ENCODE data around the gene FIGNL1.

FIGNL1 gene

DNA sequence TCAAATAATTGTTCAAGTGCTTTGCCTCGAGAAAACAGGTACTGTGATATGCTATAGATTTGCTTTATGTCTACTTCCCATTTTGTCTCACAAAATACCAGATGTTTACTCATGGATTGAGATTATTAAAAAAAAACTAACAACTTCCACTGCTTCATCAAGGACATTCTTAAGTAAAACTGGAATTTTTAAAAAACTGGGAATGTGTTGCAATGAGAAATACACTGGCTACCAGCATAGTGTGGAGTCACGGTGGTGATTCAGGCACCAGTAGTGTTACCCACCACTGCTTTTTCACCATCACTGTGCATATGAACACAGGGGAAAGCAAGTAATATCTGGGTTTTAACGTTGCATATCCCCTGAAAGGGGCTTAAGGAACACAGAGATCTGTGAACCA is 21.2 kb downstream of the FIGNL1 start:
- DNase-seq (ENCODE audit: low read depth), result no peak
- no peak overlapping the region for H3K4me3 ChIP-seq (ENCODE audit: low read length)
- TF ChIP-seq, protein P1, sequence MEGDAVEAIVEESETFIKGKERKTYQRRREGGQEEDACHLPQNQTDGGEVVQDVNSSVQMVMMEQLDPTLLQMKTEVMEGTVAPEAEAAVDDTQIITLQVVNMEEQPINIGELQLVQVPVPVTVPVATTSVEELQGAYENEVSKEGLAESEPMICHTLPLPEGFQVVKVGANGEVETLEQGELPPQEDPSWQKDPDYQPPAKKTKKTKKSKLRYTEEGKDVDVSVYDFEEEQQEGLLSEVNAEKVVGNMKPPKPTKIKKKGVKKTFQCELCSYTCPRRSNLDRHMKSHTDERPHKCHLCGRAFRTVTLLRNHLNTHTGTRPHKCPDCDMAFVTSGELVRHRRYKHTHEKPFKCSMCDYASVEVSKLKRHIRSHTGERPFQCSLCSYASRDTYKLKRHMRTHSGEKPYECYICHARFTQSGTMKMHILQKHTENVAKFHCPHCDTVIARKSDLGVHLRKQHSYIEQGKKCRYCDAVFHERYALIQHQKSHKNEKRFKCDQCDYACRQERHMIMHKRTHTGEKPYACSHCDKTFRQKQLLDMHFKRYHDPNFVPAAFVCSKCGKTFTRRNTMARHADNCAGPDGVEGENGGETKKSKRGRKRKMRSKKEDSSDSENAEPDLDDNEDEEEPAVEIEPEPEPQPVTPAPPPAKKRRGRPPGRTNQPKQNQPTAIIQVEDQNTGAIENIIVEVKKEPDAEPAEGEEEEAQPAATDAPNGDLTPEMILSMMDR (conservative IDR thresholded peaks at IDR 0.05; ENCODE audit: low read depth, low read length), result no peak

DNA sequence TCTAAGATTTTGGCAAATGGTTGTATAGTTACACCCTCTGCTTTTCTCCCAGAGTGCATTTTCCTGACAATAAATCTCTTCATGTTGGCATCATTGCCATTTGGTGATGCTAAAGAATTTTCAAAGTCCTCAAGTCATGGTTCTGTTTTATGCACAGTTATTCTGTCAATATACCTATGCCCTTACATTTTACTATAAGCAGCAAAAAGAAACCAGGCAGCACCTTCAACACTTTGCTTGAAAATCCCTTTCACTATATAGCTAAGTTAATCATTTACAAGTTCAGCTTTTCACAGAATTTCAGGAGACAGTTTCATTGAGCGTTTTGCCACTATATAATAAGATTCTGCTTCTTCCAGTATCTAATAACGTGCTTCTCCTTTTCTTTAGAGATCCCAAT is 22.6 kb downstream of the FIGNL1 start:
- TF ChIP-seq, protein P1 (conservative IDR thresholded peaks at IDR 0.05; ENCODE audit: low read depth, low read length), result no peak
- no peak overlapping the region for H3K4me3 ChIP-seq (ENCODE audit: low read length)
- DNase-seq (ENCODE audit: low read depth), result no peak

DNA sequence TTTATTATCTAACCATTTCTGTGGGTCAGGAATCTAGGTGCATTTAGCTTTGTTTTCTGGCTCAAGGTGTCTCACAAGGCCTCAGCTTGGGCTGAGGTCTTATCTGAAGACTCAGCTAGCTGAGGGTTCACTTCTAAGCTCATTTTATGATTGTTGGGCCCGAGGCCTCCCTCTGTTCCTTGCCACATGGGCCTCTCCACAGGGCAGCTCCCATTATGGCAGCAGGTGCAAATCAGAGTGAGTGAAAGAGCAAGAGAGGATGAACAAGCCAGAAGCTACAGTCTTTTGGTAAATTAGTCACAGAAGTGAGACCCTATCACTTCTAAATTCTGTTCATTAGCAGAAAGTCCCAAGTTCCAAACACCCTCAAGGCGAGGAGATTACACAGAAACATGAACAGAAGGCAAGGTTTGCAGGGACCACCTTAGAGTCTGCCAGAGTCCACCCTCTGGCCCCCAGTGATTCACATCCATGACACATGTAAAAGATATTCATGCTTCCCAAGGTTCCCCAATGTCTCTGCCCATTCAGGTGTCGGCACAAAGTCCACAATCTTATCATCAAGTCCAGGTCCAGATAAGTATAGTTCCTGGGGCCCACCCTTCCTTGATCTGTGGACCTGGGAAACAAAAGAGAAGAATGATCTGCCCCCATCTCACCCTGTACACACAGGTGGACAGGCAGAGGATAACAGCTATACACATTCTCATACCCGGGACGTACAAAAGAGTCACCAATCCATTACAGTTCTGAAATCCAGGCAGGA is 23.7 kb downstream of the FIGNL1 start:
- no peak overlapping the region for H3K4me3 ChIP-seq (ENCODE audit: low read length)
- TF ChIP-seq, protein P1 (conservative IDR thresholded peaks at IDR 0.05; ENCODE audit: low read depth, low read length), result no peak
- DNase-seq (ENCODE audit: low read depth), result no peak

DNA sequence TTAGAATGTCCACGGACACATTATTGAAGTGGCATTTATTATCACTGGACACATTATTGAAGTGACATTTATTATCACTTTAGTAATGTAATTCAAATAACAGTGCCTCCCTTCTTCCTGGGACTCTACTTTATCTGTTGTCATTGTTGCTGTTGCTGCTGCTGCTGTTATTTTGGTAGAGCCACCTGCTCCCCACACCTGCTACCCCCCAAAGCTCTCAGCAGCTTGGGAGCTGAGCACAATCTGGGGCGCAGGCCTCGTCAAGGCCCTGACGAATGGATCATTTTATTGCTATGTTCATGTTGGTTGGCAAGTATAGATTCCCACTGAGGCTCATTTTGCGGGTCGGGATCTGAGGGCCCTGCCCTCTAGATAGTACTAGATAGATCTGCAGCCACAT is 24.8 kb downstream of the FIGNL1 start:
- DNase-seq (ENCODE audit: low read depth), result no peak
- H3K4me3 ChIP-seq (ENCODE audit: low read length), result no peak overlapping the region
- TF ChIP-seq, protein P1 (conservative IDR thresholded peaks at IDR 0.05; ENCODE audit: low read depth, low read length), result no peak

DNA sequence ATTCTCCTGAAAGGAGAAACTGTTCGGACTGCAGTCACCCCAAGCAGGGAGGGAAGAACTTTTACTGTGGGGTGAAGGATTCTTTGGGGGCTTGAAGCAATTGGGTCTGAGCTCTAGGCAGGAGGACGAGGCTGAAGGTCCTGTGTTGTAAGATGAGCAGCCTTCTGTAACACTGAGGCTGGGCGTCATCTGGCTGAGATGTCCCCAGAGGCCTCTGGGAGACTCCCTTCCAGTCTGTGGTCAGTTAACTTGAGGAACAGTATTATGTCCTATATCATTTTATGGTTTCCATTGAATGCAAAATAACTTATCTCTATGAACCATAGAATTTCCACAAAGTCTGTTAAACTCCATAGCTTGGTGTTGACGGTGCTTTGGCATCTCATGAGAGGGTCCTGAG is 26.3 kb downstream of the FIGNL1 start:
- TF ChIP-seq, protein P1 (conservative IDR thresholded peaks at IDR 0.05; ENCODE audit: low read depth, low read length), result no peak
- DNase-seq (ENCODE audit: low read depth), result no peak
- no peak overlapping the region for H3K4me3 ChIP-seq (ENCODE audit: low read length)

DNA sequence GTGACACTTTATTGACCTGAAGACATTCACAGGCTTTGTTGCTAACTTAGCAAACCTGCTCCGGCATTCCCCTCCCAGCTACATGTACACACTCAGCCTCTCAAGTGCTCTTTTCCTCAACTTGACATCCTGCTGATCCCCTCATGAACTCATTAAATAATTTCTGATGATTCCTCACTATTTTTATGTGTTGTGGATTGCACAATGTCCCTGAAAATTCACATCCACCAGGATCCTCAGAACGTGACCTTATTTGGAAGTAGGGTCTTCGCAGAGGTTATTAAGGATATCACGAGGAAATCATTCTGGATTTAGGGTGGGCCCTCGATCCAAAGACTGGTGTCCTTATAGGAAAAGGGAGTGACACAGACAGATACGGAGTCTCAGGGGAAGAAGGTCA is 27.3 kb downstream of the FIGNL1 start:
- TF ChIP-seq, protein P1 (conservative IDR thresholded peaks at IDR 0.05; ENCODE audit: low read depth, low read length), result no peak
- no peak for DNase-seq (ENCODE audit: low read depth)
- H3K4me3 ChIP-seq (ENCODE audit: low read length), result no peak overlapping the region

DNA sequence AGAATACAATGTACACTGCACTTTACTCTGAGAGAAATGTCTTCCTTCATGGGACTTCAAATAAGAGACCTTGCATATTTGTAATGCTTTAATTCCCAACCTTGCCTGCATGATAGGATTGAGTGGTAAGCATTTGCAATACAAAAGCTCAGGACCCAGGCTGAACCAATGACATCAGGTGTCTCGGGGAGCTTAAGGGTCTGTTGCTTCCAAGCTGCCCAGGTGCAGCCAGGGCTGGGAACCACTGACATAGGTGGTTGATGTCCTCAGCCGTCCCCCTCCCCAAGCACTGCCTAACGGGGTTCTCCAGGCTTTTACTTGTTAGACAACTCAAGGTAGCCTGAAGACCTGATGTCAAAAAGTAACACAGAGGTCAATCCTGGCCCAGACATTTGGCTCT is 29.1 kb downstream of the FIGNL1 start:
- DNase-seq (ENCODE audit: low read depth), result no peak
- TF ChIP-seq, protein P1 (conservative IDR thresholded peaks at IDR 0.05; ENCODE audit: low read depth, low read length), result no peak
- no peak overlapping the region for H3K4me3 ChIP-seq (ENCODE audit: low read length)

All from retinal pigment epithelial cell (primary cell).